GM19372 (cell line): Measurements from ENCODE around the gene MBNL2.

Experiments used
- ATAC-seq: cut with Tn5 transposase; IDR thresholded peaks from one replicate; pipeline ENCODE4 v1.9.1; 2021; ENCODE audit warnings: mild to moderate bottlenecking, low read depth, moderate library complexity; ENCODE audit not compliant: unreplicated experiment

The MBNL2 gene

DNA sequence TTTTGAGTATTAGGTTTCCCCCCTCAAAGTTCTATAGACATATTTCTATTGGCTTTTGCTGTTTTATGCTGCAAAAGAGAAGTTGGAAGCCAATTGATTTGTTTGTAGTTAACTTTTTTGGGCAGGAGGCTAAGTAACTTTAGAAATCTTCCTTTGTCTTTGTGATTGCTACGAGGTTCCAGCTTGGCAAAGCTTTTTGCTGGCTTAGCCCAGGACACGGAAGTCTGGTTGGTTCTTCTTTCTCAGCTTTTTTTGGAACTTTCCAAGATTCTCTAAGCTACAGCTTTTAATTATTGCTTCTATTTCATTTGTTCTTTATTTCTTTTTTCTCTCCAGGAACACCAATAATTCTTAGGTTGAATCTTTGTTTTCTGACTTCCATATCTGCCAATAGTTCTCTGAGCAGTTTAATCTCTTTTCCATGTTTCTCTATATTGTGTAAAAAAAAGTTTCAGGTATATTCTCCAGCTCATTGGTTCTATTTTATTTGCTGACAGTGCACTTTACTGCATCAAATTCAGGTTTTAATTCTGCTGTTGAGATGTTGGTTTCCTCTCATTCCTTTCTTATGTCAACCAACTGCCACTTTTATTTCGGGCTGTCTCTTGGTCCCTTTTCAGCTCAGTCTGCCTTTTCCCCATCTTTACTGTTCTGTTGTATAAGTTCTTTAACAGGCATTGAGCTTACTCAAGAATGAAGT lies 27.8 kb downstream of the MBNL2 start:
- no peak for ATAC-seq

DNA sequence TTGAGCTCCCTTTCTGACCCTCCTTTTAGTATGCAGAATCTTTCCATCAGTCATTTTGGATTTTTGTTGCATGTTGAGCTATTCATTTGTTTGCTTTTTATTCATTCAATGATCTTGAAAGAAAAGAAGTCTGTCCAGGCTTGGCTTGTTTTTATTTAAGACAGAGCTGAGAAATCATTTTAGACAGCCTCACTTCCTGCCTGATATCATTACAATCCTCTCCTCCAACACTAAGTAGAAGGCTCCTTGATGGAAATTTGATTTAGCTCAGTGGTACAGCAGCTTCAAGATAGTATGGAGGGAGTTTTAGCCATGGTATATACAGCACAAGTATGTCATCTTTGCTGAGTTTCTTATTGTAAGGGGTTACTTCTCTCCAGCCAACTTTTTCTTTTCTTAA lies 28.4 kb downstream of the MBNL2 start:
- no peak for ATAC-seq

DNA sequence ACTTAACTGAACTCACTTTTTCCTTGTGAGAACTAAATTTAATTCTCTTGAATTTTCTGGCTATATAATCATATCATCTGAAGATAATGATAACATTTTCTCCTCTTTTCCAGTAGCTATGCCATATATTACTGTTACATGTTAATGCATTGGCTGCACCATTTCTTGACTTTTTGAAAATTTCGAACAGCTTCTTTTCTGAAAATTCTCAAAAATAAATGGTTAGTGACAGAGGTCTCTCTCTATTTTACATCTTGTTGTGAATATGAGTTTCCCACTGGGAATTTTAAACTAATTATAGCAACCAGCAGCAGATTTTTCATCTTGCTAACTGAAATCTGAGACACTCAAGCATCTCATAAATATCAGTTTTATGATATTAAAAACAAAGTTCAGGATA lies 30.6 kb downstream of the MBNL2 start:
- ATAC-seq: no peak

DNA sequence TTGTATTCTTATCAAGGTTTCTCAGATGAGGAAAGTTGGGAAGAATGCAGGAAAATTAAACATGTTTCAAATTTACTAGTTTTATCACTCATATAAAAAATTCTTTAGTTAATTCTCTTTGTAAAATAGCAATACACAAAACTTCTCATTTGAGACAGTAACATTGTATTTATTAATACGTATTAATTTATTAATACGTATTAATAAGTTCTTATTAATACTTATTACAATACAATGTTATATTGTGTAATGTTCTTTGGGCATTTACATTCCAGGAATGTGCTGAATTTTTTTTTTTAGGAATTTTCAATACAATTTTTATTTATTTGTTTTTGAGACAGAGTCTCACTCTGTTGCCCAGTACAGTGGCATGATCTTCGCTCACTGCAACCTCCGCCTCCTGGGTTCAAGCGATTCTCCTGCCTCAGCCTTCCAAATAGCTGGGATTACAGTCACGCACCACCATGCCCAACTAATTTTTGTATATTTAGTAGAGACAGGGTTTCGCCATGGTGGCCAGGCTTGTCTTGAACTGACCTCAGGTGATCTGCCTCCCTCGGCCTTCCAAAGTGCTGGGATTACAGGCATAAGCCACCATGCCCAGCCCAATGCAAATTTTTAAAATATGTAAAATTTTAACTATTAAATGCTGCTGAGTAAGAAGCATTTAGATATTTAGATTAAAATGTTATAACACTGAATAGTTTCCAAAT lies 31.6 kb downstream of the MBNL2 start:
- ATAC-seq: no peak

DNA sequence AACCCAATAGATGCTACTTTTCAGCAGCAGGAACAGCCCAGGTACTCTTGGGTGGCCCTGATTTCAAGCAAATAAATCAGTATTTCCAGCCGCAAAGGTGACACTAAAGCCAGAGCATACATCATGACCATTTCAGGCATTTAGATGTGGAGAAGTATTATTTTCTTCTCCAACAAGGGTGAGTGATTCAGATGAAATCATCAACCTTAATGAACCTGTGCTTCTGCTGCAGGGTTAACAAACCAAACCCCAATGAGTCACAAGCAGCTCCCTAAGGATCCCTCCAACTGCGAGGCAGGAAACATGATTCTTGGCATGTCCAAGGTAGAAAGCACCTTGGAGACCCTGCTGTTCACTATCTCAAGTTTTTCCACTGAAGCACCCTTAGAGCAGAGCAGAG lies 32.7 kb downstream of the MBNL2 start:
- no peak for ATAC-seq

DNA sequence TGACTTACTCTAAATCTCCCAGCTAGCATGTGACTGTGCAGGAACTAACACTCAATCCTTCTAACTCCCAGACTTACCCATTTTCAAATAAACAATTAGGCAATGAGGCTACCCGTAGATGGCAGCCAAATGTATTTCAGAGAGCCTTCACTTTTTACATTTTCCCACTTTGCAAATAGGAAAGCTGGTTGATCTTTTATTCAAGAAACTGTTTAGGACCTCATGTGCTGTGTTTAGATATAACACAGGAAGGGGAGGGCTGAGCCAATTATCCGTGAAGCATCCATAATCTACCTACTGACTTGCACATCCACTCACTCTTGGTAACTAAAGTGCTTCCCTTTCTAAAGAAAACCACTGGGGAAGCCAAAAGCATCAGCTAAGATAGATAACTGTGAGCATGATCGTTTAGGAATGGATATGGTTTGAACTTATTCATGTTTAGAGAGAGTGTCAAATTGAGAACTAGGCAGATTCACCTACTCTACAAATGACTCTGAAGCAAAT lies 33.4 kb downstream of the MBNL2 start:
- ATAC-seq: no peak

DNA sequence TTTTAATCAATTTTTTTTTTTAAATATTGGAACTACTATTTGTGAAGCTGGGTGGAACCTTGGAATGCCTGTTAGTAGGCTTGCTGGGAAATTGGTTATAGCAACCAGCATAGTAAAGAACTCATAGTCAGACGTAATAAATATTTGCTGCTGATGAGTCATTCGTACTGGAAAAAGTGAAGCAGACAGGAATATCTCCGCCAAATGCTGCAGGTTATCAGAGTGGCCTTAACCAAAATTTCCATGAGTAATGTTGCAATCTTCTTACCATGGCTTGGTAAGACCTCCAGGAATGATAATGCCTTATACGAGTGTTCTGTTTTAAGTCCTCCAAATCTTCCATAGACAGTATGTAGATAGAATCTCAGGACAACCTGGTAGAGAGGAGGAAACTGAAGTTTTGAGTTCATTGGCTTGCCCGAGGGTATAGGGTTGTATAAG lies 34.2 kb downstream of the MBNL2 start:
- no peak for ATAC-seq

DNA sequence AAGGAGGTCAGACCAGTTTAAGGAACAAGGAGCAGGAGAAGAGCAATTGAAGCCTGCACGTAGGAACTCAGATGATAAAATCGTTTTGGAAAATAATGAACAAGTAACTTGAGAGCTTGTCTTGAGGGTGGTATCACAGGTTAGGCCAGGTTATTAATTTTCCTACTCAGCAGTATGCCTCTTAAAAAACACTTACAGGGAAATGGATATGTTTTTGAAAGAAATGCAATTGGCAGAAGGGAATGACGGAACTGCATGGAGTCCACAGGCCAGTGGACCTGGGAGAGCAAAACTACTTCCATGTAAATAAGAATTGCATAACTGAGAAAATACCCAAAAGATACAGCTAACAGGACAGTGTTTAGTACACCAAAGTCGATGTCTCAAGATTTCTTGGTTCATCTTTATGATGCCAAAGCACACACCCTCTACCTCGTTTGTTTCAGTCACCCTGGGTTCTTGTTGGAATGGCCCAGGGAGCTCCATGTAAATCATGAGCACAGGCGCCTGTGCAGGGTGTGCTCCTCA lies 35.2 kb downstream of the MBNL2 start:
- ATAC-seq: no peak

DNA sequence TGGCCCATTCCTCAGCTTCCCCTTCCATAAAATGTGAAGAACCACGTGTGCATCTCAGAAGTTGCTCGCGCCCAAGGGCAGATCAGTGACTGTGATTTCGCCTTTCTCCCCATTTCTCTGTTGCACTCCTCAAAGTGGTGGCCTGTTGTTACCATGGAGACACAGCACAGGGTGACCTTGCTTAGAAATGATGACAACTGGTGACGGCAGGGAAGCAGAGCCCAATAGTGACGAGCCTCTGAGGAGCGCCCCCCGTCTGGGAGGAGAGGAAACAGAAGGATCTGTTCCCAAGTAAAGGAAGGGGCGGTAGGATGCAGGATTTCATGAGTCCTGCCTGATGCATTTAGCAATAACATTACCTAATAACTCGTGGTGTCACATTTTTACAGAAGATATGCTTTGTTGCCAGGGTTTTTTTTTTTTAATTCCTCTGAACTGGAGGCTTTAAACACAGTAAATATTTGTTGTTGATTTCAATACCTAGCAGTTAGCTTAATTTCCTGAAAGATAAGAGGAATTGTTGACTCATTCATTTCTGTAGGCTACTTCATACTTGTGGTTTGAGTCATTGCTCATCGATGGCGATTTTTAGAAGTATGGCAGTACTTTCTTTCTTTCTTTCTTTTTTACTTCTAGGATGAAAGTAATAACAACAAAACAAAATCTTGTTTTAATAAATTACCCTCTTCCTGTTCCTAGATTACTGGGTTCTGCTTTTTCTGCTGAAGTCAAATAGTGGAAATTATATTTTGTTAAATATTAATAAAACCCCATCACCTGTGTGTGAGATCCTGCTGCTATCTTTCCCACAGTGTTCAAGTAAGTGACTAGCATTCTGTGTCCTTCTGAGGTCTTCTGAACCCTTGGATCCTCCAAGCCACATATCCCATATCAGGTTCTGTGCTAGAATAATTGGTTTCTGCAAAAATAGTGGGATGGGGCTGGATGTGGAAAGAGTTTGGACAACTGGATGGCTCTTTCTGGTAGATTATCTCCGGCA lies 36.0 kb downstream of the MBNL2 start:
- peak; percentile 56 for ATAC-seq

DNA sequence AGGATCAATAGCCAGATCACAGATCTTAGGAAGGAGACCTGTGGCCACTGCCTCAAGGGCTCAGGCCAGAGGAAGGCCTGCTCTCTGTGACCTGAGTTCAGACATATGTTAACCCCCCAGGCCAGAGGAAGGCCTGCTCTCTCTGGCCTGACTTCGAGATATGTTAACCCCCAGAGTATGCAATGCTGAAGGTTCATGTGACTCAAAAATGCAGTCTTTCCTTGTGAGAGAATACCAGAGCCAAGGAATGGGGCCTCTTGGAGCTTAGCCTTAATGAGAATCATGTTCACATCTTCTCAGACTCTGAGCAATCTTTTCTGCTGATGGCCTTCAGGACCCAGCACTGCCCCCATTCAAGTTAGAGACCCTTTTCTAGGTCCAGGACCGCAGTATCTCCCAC lies 36.7 kb downstream of the MBNL2 start:
- ATAC-seq: no peak

DNA sequence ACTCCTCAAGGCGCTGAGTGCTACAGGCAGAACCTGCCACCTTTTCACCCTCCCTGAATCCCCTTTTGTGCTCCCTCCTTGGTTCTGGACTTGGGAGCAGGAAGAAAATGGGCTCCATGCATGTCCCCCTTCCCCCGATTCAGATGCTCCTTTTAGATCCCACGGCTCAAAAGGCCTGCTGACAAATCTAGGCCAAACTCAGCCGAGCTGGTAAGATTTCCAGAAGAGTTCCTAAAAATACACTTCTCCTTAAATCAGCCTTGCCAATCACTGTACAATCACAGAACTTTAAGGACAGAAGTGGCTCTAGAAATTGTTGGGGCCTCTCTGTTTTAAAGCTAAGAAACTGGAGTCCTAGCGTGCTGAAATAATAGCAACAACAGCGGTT lies 37.3 kb downstream of the MBNL2 start:
- ATAC-seq: no peak

DNA sequence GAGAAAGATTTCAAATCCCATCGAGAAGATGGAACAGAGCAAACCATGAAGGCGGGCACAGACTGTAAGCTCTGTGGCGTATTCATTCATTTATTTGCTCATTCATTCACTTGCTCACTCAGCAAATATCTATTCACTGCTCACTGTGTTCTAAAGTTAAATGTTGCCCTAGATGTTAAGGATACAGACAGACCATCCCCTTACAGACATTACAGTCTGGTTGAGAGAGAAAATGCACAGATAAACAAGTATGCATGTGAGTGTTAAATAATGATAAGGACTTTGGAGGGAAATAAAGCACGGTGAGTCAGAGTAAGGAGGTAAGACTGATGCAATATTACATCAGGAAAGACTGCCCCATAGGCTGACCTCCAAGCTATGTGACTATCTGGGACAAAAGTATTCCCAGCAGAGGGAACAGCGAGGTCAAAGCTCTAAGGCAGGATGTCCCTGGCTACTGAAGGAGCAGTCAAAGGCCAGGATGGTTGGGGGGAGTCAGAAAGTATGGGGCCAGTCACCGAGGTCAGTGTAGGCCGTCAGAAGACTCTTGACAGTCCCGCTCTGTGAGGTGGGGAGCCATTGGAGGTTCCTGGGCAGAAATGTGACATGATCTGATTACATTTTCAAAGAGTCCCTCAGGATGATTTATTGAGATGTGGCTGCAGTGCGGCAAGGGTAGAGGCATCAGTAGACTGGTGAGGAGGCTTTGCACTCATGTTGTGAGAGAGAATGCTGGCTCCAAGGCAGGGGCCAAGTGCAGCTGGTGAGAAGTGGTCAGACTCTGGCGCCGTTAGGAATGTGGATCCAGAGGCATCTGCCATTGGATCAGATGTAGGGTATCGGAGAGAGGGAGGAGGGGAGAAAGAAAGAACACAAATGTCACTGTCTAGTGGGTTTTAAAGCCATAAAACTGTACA lies 37.9 kb downstream of the MBNL2 start:
- no peak for ATAC-seq

DNA sequence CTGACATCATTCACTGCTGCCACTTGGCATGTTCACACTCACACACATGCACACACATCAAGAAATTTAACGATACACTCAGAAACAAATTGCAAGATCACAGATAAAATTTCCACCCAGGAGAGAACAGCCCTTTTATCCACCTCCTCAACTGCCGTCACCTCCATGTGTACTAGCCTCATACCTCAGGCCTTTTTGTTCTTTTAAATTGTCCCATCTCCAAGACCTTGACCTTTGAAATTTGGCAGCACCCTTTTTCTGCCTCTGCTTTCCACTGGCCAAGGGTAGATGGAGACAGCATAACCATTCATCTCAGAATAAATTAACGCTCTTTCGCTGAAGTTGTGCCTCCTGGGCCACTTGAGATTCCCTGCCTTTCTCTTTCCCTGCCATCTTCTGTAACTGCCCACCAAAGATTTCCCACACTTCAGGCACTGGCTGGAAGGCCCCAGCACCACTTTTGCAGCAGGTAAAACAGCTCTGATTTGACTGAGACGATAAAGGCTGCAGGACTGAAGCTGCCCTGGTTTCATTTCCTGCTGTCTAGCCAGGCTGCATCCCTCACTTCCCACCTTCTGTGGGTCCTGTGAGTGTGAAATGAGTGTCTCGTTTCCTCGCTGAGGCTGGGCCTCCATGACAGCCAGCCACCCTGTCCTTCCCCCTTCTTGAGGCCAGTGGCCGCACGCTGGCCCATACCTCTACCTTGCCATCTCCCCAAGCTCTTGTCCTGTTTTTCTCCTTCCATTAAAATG lies 39.3 kb downstream of the MBNL2 start:
- peak; percentile 53 for ATAC-seq

DNA sequence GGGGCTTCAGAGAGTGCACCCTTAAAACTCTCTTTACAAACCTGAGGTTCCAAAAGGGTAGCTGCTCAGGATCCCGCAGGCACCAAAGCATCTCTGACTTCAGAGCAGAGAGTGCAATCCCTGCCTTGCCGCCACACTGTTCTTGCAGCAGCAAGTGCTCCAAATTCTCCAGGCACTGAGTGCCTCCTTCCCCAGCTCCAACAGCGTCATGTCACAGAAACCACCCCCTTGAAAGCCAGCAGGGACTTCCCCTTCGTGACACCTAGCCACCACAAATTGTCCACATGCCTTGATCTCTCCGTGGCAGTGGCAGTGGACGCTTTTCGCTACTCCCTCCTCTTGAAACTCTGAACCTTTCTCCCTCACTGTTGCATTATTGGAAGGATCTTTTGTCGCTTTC lies 39.9 kb downstream of the MBNL2 start:
- no peak for ATAC-seq

DNA sequence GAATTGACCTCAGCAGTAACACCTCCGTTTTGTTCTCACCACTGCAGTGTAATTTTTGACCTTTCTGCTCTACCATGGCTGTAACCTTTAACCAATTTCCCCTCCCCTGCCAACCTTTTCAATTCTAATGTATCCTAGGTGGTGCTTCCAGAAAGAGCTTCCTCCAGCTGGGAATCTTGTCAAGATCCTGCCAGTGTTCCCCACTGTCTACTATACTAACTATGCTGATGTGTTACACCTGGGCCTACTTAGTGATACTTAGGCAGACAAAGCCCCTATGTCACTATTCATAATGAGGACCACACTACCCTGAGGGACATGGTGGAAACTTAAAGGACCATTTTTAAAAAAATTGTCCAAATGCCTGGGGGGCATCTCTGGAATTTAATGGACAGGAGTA lies 41.0 kb downstream of the MBNL2 start:
- ATAC-seq: no peak

DNA sequence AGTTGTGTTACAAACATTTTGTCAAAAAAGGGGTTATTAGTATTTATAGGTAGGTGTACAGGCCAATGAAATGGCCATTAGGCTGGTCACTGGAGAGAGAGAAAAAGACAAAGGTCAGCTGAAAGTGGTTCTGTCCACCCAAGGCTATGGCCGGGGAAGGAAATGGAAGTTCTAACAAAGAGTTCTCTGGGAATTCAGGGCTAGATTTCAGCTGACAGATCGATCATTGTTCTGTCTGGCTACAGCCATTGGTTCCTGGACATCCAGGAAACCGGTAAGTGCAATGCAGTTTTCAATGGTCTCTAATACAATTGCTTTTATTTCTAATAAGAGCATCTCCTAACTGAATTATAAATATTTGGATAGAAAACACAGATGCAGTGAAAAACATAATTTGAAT lies 42.5 kb downstream of the MBNL2 start:
- ATAC-seq: no peak

DNA sequence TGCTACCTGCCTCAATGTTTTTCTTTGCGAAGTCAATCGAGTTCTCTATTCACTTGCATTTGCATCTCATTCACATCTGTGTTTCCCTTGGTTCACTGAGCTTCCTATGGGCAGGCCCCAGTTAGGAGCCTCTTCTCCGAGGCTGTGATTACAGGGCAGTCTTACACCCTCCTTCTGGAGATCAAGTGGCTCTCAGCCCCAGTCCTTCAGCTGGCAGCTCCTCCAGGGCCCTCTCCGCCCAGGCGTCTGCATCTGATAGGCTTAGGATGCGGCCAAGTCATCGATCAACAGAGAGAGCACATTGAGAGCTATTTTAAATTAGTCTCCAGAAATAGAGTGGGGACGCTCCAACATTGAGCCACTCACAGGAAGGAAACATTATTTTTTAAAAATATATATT lies 44.2 kb downstream of the MBNL2 start:
- ATAC-seq: no peak

DNA sequence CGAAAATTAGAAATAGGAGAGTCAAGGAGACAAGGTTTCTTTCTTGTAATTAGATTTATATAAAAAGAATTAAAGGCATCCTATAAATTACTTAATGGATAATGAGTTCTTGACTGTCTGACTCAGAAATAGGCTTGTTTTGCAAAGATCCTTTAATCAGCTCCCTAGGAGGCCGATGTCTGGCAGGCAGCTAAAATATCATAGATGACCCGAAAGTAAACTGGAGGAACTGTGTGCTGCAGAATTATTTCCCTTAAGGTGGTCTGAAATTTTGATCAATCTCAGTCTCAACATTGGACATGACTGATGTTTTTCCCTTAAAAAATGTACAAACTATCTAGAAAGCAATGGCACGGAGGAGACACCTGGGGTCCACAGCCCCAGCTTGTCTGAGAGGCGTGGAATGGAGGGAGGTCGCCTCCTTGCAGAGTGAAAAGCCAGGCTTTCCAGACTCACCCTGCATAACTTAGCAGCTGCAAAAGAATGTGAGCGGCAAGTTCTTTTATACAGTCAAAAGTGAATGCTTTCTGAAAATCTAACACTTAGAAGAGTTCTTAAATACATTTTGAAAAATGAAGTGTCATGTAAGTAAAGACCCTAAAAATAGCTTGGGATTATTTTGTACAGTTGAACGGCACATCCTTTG lies 44.8 kb downstream of the MBNL2 start:
- no peak for ATAC-seq
